DND-41 (cell line): ENCODE measurements around the gene ARTN.

Experiments
- ATAC-seq: fragments of 200-7000 bp; cut with Tn5 transposase; 3 replicates; pipeline ENCODE4 v1.9.1; 2021; ENCODE audit warnings: low read depth; ENCODE audit not compliant: insufficient read depth
- DNase-seq: peaks from one replicate; pipeline ENCODE4 v3.0.0-alpha.2; 2020
- H2AFZ ChIP-seq: 2 replicates; pipeline ENCODE4 v1.6.0; 2012; ENCODE audit warnings: low read depth, low read length
- H3K27ac ChIP-seq: 2 replicates; pipeline ENCODE4 v1.5.1; 2012; ENCODE audit warnings: low read length, inconsistent platforms
- H3K27me3 ChIP-seq: fragments of 200-600 bp; sonication (generic); 2 replicates; pipeline ENCODE4 v1.6.0; 2012; ENCODE audit warnings: low read length, mild to moderate bottlenecking, inconsistent platforms; ENCODE audit not compliant: insufficient read depth, poor library complexity
- H3K36me3 ChIP-seq: 2 replicates; pipeline ENCODE4 v1.5.1; 2012; ENCODE audit warnings: low read length, inconsistent platforms; ENCODE audit not compliant: insufficient read depth
- H3K4me1 ChIP-seq: 2 replicates; pipeline ENCODE4 v1.5.1; 2012; ENCODE audit warnings: mild to moderate bottlenecking, low read length; ENCODE audit not compliant: insufficient read depth
- H3K4me2 ChIP-seq: 2 replicates; pipeline ENCODE4 v1.6.0; 2012; ENCODE audit warnings: mild to moderate bottlenecking, moderate library complexity, low read length, inconsistent platforms; ENCODE audit not compliant: insufficient read depth
- H3K4me3 ChIP-seq, 2 experiments: fragments of 200-600 bp in 1 of 2; shearing (Covaris generic) in 1 of 2; 2 replicates each; pipeline ENCODE4 v1.5.1; 2012 to 2016; ENCODE audit warnings: inconsistent platforms in 2 of 2, low read length in 2 of 2, mild to moderate bottlenecking in 2 of 2, low read depth in 1 of 2, moderate library complexity in 1 of 2
- H3K79me2 ChIP-seq: 2 replicates; pipeline ENCODE4 v1.6.0; 2012; ENCODE audit warnings: low read length, inconsistent platforms; ENCODE audit not compliant: insufficient read depth
- H3K9ac ChIP-seq: 2 replicates; pipeline ENCODE4 v1.6.0; 2012; ENCODE audit warnings: low read depth, mild to moderate bottlenecking, inconsistent platforms, low read length, moderate library complexity
- H3K9me3 ChIP-seq: 2 replicates; pipeline ENCODE4 v1.5.1; 2012; ENCODE audit warnings: low read length, moderate library complexity, mild to moderate bottlenecking, inconsistent platforms; ENCODE audit not compliant: insufficient read depth, severe bottlenecking
- H4K20me1 ChIP-seq: 2 replicates; pipeline ENCODE4 v1.6.0; 2012; ENCODE audit warnings: low read length; ENCODE audit not compliant: insufficient read depth
- CTCF ChIP-seq: IDR thresholded peaks from 2 replicates; pipeline ENCODE4 v1.5.1; 2012; ENCODE audit warnings: borderline replicate concordance, low read length, moderate library complexity, mild to moderate bottlenecking; ENCODE audit not compliant: poor library complexity, severe bottlenecking; ENCODE audit errors: extremely low read depth
- EZH2 ChIP-seq: IDR thresholded peaks from 3 replicates; pipeline ENCODE4 v1.6.1; 2012; ENCODE audit warnings: borderline replicate concordance, low read depth, mild to moderate bottlenecking, moderate library complexity, low read length, inconsistent platforms; ENCODE audit not compliant: severe bottlenecking

Gene ARTN

DNA sequence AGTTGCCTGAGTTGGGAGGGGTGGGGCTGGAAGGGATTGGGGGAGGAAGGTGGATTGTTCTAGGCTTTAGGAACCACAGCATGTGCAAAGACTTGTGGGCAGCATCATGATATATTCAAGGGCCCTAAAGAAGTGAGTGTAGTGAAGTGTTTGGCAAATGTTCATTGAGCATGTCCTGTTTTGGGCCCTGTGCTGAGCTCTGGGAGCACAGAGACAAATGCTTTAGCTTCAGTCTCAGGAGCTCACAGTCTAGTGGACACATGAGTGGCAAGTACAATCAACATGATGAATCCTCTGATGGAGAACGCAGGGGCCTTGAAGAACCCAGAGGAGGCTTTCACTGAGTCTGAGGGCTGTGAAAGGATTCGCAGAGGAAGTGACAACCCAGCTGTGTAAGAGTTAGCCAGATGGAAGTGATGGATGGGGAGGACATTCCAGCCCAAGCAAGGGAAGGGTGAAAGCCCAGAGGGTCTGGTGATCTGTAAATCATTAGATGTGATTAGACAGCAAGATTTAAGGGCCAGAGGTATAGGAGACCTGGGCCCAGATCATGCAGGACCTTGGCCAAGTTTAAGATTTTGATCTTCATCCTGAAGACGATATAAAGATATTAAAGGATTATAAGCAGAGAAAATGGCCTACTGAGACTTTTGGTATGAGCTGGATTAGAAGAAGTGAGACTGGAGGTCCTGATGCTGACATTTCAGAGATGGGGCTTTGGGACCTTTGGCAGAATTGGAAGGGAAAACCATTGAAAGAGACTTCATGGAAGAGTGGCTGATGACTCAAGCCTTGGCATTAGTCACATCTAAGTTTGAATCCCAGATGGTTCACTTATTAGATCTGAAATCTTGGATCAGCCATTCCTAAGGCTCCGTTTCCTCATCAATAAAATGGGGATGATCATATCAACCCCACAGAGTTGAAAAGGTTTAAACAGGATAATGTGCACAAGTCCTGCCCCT is 17.7 kb downstream of the ARTN start:
- no peak overlapping the region for H3K4me3 ChIP-seq
- H3K9me3 ChIP-seq, result no peaks in the 10 kb centered on the region
- H4K20me1 ChIP-seq, result peaks cover 26% of the 10 kb centered on the region
- DNase-seq (no peak), ATAC-seq (no peak)
- H3K4me2 ChIP-seq, result no peak overlapping the region
- peaks cover 27% of the 10 kb centered on the region for H3K79me2 ChIP-seq
- peaks cover 17% of the 10 kb centered on the region for H3K4me1 ChIP-seq
- no peak for TF ChIP-seq CTCF
- no peak for TF ChIP-seq EZH2
- H3K27ac ChIP-seq, result no peak overlapping the region
- no peak overlapping the region for H2AFZ ChIP-seq
- no peak overlapping the region for H3K9ac ChIP-seq
- H3K27me3 ChIP-seq, result no peaks in the 10 kb centered on the region
- peaks cover 19% of the 10 kb centered on the region for H3K36me3 ChIP-seq

- no peaks in the 10 kb centered on the region for H3K9me3 ChIP-seq
- H3K36me3 ChIP-seq, result peaks cover 34% of the 10 kb centered on the region
- no peak overlapping the region for H3K9ac ChIP-seq
- ATAC-seq (no peak), DNase-seq (no peak)
- peaks cover 23% of the 10 kb centered on the region for H4K20me1 ChIP-seq
- H3K27me3 ChIP-seq, result no peaks in the 10 kb centered on the region
- H2AFZ ChIP-seq, result no peak overlapping the region
- no peak overlapping the region for H3K27ac ChIP-seq
- H3K4me1 ChIP-seq, result peaks cover 11% of the 10 kb centered on the region
- TF ChIP-seq EZH2 (no peak), CTCF (no peak)
- H3K79me2 ChIP-seq, result peaks cover 15% of the 10 kb centered on the region
- H3K4me3 ChIP-seq, result no peak overlapping the region
- no peak overlapping the region for H3K4me2 ChIP-seq
Measured at GRCh38 chr1:43952731-43953346, 19.2 kb downstream of the ARTN start.

DNA sequence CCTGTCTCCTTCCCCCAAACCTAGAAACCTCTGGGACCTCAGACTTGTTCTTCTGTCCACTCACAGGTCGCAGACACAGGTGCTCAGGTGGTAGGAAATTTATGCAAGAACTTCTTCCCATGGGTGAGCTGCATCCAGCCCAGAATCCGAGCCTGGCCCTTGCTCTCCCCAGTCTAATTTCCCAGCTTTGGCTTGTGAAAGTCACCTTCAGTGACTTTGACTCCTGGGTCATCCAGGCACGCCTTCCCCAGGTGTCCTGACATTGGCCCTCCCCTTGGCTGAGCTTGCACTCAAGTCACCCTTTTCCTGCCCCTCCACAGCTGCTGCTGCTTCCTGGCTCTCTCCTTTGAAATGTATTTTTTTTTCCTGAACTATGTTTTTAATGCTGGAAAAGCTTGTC is 19.8 kb downstream of the ARTN start:
- Histone ChIP-seq H3K9me3 (no peaks in the 10 kb centered on the region), H3K4me2 (no peak overlapping the region), H2AFZ (no peak overlapping the region), H3K27me3 (no peaks in the 10 kb centered on the region), H3K36me3 (peaks cover 38% of the 10 kb centered on the region), H4K20me1 (peaks cover 22% of the 10 kb centered on the region), H3K4me1 (peaks cover 6% of the 10 kb centered on the region), H3K4me3 (no peak overlapping the region), H3K79me2 (peaks cover 10% of the 10 kb centered on the region), H3K9ac (no peak overlapping the region), H3K27ac (no peak overlapping the region)
- TF ChIP-seq CTCF (no peak), EZH2 (no peak)
- ATAC-seq (no peak), DNase-seq (no peak)
